PC-9 (cell line): ENCODE results near the gene GNB3. TPM values are rescaled to one million over a fixed set of nuclear protein-coding genes. Genes with fewer than 3 reads are reported as not detected.

Source experiments
- BruUV-seq: library from RNA; stranded (reverse); fragments of 400-500 nt; replicated peaks from 2 replicates; lab custom pipeline; 2021; lab: Mats Ljungman, UMichigan
- CTCF ChIA-PET: fragments of 300-600 bp; sonication (Branson Sonifier 250); formaldehyde crosslinking; loops from one replicate; lab custom pipeline; 2022; ENCODE audit warnings: antibody characterized with exemption; lab: Charles Lee
- POLR2A ChIA-PET: fragments of 300-600 bp; sonication (Branson Sonifier 250); formaldehyde crosslinking; loops from one replicate; lab custom pipeline; 2022; ENCODE audit warnings: antibody characterized with exemption; ENCODE audit not compliant: unreplicated experiment; lab: Charles Lee
- DNase-seq, 2 experiments: peaks; one replicate each; pipeline versions ENCODE4 v3.0.0 to v3.0.0-alpha.2; 2015 to 2022; ENCODE audit warnings: mixed read lengths in 1 of 2
- H2AFZ ChIP-seq: fragments of 200-600 bp; sonication (generic); 2 replicates; pipeline ENCODE4 v1.8.1; 2017; ENCODE audit warnings: antibody characterized with exemption
- H3F3A ChIP-seq: fragments of 200-600 bp; sonication (generic); 2 replicates; pipeline ENCODE4 v1.8.1; 2017; ENCODE audit warnings: antibody characterized with exemption, mild to moderate bottlenecking, low read depth; ENCODE audit not compliant: insufficient read depth
- H3K27ac ChIP-seq: fragments of 200-600 bp; sonication (generic); 2 replicates; pipeline ENCODE4 v1.6.1; 2016; ENCODE audit warnings: mixed run types
- H3K27me3 ChIP-seq: fragments of 200-600 bp; sonication (generic); 2 replicates; pipeline ENCODE4 v1.6.1; 2016; ENCODE audit warnings: low read depth, mixed run types; ENCODE audit not compliant: insufficient read depth
- H3K36me3 ChIP-seq: fragments of 200-600 bp; sonication (generic); 2 replicates; pipeline ENCODE4 v1.6.1; 2016; ENCODE audit warnings: low read depth, mixed run types
- H3K4me1 ChIP-seq: fragments of 200-600 bp; sonication (generic); replicated peaks from 2 replicates; pipeline ENCODE4 v1.6.1; 2016; ENCODE audit warnings: mixed run types; ENCODE audit not compliant: insufficient read depth
- H3K4me2 ChIP-seq: fragments of 200-600 bp; sonication (generic); 2 replicates; pipeline ENCODE4 v1.6.1; 2017; ENCODE audit warnings: mixed run types
- H3K4me3 ChIP-seq: fragments of 200-600 bp; sonication (generic); 2 replicates; pipeline ENCODE4 v1.6.1; 2016; ENCODE audit warnings: mixed run types
- H3K79me2 ChIP-seq: fragments of 200-600 bp; sonication (generic); 2 replicates; pipeline ENCODE4 v1.6.1; 2017; ENCODE audit warnings: low read depth, mixed run types
- H3K9me2 ChIP-seq: fragments of 200-600 bp; sonication (generic); 2 replicates; pipeline ENCODE4 v1.8.1; 2017; ENCODE audit warnings: mild to moderate bottlenecking; ENCODE audit not compliant: insufficient read depth
- H3K9me3 ChIP-seq: fragments of 200-600 bp; sonication (generic); 2 replicates; pipeline ENCODE4 v1.8.1; 2016; ENCODE audit warnings: low read depth; ENCODE audit not compliant: insufficient read depth
- H4K20me1 ChIP-seq: fragments of 200-600 bp; sonication (generic); 2 replicates; pipeline ENCODE4 v1.8.1; 2017; ENCODE audit not compliant: insufficient read depth
- EZH2 ChIP-seq: fragments of 200-600 bp; sonication (generic); IDR thresholded peaks from 2 replicates; pipeline ENCODE4 v1.8.0; 2017; ENCODE audit warnings: antibody characterized with exemption, low read depth
- intact Hi-C: fragments of 100-400 bp; cut with micrococcal nuclease; formaldehyde crosslinking; loops from one replicate; pipeline ENCODE4 v1.10.0; 2022; ENCODE audit not compliant: unreplicated experiment
- total RNA-seq: library from RNA; stranded (reverse); gene quantifications from 2 replicates; pipeline ENCODE4 v1.2.3, GENCODE V29; 2021
- TF ChIP-seq, protein P1 (sequence below): fragments of 200-600 bp; sonication (generic); conservative IDR thresholded peaks from 2 replicates; pipeline ENCODE4 v1.6.1; 2017; ENCODE audit warnings: mixed run types, antibody characterized with exemption, mild to moderate bottlenecking, moderate library complexity

The GNB3 gene
- total RNA-seq, 1 experiment from 2014 or later: not detected

DNA sequence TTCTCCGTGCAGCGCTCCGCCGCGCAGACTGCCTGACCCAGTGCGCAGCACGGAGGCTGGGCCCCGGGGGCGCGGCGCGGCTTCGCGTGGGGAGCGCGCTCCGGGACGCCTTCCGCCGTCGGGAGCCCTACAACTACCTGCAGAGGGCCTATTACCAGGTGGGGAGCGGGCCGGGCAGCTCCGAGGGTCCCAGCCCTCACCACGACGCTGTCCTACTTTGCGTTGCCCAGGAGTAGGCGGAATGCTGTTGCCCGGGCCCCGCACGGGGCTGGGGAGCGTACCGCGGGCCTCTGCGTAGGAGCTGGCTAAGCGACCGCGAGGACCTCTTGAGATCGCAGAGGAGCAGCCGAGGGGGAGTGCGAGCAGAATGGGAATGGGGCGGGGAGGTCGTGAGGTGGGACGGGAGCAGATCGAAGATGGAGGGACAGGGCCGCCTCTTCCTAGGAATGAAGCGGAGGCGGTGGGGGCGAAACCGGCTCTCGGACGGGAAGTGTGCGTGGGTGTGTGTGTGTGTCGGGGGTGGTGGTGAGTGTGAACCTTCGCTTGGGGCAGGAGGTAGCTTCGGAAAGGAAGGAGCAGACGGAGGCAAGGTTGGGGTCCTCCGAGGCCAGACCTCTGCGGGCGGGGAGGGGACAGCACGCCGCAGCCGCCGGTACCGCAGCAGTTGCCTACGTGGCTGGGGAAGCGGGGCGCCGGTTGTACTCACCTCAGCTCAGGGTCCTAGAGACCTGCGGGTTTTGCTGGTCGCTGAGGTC is 11.8 kb upstream of the GNB3 start:
- no peaks in the 10 kb centered on the region for H3K4me1 ChIP-seq
- peak overlapping the region; percentile 13; the same call in 1 of the 2 replicates for H3K4me3 ChIP-seq
- ChIA-PET POLR2A (interaction anchor here (0.7 kb wide), 1 partner anchor 44 kb away, joined by 4 read pairs; no protein-coding TSS in a partner anchor), CTCF (interaction anchor here (1.3 kb wide), 1 partner anchor 75 kb away, joined by 5 read pairs; no protein-coding TSS in a partner anchor)
- H4K20me1 ChIP-seq: no peaks in the 10 kb centered on the region
- no peak overlapping the region; the same call in 1 of the 2 replicates for H2AFZ ChIP-seq
- peak overlapping the region; percentile 61 for H3K4me2 ChIP-seq
- H3F3A ChIP-seq: no peaks in the 10 kb centered on the region; the same call in 1 of the 2 replicates
- H3K9me3 ChIP-seq: no peaks in the 10 kb centered on the region
- H3K79me2 ChIP-seq: no peaks in the 10 kb centered on the region
- BruUV-seq: no TSS peak
- H3K9me2 ChIP-seq: no peaks in the 10 kb centered on the region
- H3K36me3 ChIP-seq: no peaks in the 10 kb centered on the region
- intact Hi-C loops: loop anchor here (5.0 kb wide), 2 partner anchors 142 to 262 kb away; partner anchors contain the start of genes NOP2 and ZNF384
- TF ChIP-seq, protein P1, sequence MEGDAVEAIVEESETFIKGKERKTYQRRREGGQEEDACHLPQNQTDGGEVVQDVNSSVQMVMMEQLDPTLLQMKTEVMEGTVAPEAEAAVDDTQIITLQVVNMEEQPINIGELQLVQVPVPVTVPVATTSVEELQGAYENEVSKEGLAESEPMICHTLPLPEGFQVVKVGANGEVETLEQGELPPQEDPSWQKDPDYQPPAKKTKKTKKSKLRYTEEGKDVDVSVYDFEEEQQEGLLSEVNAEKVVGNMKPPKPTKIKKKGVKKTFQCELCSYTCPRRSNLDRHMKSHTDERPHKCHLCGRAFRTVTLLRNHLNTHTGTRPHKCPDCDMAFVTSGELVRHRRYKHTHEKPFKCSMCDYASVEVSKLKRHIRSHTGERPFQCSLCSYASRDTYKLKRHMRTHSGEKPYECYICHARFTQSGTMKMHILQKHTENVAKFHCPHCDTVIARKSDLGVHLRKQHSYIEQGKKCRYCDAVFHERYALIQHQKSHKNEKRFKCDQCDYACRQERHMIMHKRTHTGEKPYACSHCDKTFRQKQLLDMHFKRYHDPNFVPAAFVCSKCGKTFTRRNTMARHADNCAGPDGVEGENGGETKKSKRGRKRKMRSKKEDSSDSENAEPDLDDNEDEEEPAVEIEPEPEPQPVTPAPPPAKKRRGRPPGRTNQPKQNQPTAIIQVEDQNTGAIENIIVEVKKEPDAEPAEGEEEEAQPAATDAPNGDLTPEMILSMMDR: no peak
- peak; percentile 99 for TF ChIP-seq EZH2
- no peak for DNase-seq
- peaks cover 88% of the 10 kb centered on the region for H3K27me3 ChIP-seq
- no peak overlapping the region for H3K27ac ChIP-seq

DNA sequence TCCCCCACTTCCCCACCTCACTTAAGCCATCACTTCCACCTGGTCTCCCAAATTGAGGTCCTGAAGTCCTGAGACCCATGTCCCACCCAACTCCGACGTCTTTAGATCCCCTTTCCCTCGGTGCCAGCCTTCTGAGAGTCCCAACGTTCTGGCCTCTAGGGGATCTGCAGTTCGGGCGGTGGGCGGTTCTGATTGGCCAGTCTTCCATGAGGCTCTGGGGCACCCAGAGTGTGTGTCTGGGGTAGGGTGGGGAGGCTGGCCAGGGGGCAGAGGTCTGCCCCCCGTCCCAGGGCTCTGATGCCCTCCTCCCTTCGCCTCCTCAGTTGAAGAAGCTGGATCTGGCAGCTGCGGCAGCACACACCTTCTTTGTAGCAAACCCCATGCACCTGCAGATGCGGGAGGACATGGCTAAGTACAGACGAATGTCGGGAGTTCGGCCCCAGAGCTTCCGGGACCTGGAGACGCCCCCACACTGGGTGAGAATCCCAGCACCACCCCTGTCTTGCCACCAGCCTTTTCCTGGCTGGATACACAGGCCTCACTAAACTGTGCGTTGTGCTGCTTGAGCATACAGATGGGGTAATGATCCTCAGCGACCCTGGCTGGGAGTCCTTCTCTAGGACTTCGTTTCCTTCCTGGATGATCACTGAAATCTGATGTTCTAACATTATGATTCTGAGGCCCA is 11.0 kb upstream of the GNB3 start:
- Histone ChIP-seq H3K9me2 (no peaks in the 10 kb centered on the region), H3K79me2 (no peaks in the 10 kb centered on the region), H3K4me2 (peak overlapping the region; percentile 61; the same call in 1 of the 2 replicates), H3K4me1 (no peaks in the 10 kb centered on the region), H4K20me1 (no peaks in the 10 kb centered on the region), H3K27ac (no peak overlapping the region), H3K27me3 (peaks cover 80% of the 10 kb centered on the region), H3F3A (no peaks in the 10 kb centered on the region; the same call in 1 of the 2 replicates), H2AFZ (no peak overlapping the region), H3K4me3 (no peak overlapping the region), H3K36me3 (no peaks in the 10 kb centered on the region), H3K9me3 (no peaks in the 10 kb centered on the region)
- TF ChIP-seq, protein P1: no peak
- no peak; the same call in 1 of the 2 replicates for TF ChIP-seq EZH2
- intact Hi-C loops: loop anchor here (5.0 kb wide), 2 partner anchors 142 to 262 kb away; partner anchors contain the start of genes NOP2 and ZNF384
- DNase-seq: no peak
- ChIA-PET CTCF (interaction anchor here (1.3 kb wide), 1 partner anchor 76 kb away, joined by 5 read pairs; no protein-coding TSS in a partner anchor), POLR2A (interaction anchor here (0.7 kb wide), 1 partner anchor 44 kb away, joined by 4 read pairs; no protein-coding TSS in a partner anchor)
- BruUV-seq: no TSS peak

- Histone ChIP-seq H3K4me1 (no peaks in the 10 kb centered on the region), H3K4me2 (no peak overlapping the region), H4K20me1 (no peaks in the 10 kb centered on the region), H3K4me3 (no peak overlapping the region), H3K27ac (no peak overlapping the region), H3K9me2 (no peaks in the 10 kb centered on the region), H3K9me3 (no peaks in the 10 kb centered on the region), H3K27me3 (peaks cover 73% of the 10 kb centered on the region), H3F3A (no peaks in the 10 kb centered on the region), H3K79me2 (no peaks in the 10 kb centered on the region), H2AFZ (no peak overlapping the region), H3K36me3 (no peaks in the 10 kb centered on the region)
- ChIA-PET POLR2A (interaction anchor here (0.6 kb wide), 1 partner anchor 21 kb away, joined by 4 read pairs; the partner anchor contains the start of gene CDCA3), CTCF (interaction anchor here (0.6 kb wide), 1 partner anchor 63 kb away, joined by 3 read pairs; no protein-coding TSS in a partner anchor)
- TF ChIP-seq, protein P1: no peak
- TF ChIP-seq EZH2: no peak
- intact Hi-C loops: no loop called here
- BruUV-seq: no TSS peak
- DNase-seq: no peak
These were observed 10.3 kb upstream of the GNB3 start for GRCh38 chr12:6830286-6830890.
